Measurements from ENCODE around the gene TAL2.

TAL2 gene

DNA sequence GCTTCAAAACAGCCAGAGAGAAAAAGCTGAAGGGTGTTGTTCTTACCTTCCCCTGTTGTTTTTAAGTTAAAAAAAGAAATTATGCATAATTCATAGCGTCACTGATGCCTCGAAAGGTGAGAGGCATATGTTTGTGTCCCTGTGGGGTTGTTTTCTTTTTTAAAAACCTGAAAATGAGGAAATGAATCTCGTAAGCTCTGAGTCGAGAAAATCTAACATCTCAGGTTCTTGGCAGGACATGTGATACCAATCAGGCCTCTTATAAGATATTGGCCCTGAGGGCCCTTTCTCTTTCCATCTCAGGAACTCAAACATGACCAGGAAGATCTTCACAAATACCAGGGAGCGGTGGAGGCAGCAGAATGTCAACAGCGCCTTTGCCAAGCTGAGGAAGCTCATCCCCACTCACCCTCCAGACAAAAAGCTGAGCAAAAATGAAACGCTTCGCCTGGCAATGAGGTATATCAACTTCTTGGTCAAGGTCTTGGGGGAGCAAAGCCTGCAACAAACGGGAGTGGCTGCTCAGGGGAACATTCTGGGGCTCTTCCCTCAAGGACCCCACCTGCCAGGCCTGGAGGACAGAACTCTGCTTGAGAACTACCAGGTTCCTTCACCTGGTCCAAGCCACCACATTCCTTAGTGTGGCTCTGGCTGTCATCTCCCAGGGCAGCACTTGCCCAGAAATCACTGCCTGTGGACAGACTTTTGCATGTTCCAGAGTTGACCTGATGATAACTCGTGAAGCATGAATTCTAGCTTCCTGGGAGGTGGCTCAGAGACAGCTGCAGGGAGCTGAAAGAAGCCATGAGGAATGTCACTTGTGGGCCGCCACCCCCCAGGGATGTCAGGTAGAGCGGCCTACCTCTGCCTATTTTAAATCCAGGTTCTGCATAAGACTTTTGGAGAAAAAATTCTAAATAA lies at the start of gene TAL2:
TAL2 (plus strand) TSS at position 274 of the 921 bp plus-strand sequence; CDS start at position 314, 40 bp downstream.
- no peak for DNase-seq (ENCODE audit: low spot score)

DNA sequence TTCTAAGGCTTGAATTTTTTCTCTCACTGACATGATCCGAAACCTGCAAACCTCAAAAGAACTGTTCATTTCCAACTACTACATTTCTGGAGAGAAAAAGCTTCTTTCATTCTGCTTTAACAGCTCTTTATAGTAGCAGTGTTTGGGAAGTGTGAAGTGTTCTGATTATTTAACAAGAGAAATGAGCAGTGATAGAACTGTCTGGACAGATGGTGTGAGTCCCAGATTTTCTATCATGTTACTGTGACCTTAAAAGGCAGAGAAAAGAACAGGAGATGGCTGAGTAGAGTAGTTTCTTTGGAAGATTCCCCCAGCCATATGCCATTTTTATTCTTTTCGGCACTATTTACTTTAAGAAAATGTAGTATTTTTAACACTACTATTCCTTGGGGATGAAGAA lies 41.3 kb upstream of the TAL2 start:
- no peak for DNase-seq (ENCODE audit: low spot score)

DNA sequence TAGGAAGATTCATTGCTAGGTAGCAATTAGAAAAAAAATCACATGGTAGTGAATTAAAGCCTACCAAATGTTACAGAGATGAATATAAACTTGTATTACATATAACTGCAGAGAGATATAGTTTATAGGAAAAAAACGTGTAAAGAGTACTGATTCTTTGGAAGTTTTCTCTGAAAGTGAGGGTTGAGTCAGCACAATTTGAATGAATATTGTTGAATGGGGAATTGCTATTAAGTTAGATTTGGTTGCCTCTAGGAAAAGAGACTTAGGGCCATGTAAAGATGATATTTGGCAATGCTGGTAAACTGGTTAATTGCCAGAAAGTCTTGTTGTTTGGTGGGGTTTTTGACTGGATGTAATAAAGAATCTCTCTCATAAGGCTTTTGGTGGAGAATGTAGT lies 37.2 kb upstream of the TAL2 start:
- no peak for DNase-seq (ENCODE audit: low spot score)

DNA sequence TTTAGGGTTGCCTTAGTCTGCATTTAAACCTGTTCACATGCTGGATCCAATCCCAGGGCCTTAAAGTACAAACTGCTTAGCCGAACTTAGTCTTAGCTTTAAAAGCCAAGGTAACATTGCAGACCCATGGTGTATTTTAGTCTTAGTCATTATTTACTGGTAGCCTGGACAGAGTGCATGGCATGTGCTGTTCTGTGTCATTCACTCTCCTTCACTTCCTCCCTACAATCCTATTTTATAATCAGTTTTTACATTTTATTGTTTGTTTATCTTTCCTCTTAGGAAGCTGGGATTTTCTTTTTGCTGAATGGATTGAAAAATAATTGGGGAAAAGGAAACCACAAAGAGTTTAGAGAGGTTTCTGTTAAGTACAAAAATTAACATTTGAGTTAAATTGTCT lies 29.4 kb upstream of the TAL2 start:
- DNase-seq (ENCODE audit: low spot score) = no peak

DNA sequence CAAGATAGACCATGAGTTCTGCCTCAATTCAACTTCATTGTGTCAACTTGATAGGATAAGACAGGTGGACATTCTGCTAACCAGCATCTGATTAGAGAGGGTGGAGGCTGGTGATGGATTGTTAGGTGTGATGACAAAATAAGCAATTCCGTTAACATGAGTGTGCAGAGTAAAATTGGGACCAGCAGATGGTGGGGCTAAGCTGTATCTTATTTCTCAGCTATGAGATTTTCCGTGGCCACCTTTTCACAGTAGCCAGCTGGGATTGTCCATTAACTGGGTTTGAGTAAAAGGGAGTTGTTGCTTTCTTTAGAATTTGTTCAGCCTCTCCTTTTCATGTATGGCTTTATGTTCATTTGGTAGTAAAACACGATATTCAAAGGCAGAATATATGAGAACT lies 28.8 kb upstream of the TAL2 start:
- no peak for DNase-seq (ENCODE audit: low spot score)

DNA sequence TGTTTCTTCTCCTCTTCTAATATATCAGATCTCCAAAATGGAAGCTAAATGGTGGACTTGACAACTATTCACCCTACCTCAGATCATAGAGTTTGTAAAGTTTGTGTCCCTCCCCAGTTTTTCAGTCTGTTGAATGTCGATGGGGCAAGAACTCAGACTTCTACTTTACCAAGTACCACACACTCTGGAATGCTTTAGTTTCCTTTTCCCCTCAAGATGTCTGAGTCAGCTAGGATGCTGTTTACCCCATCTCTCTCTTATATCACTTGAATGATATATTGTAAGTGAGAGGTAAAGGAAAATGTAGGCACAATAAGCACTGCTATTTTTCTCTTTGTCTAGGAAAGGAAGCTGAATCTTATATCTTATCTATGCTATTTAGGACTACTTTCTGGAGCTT lies 25.9 kb upstream of the TAL2 start:
- DNase-seq (ENCODE audit: low spot score) = no peak

DNA sequence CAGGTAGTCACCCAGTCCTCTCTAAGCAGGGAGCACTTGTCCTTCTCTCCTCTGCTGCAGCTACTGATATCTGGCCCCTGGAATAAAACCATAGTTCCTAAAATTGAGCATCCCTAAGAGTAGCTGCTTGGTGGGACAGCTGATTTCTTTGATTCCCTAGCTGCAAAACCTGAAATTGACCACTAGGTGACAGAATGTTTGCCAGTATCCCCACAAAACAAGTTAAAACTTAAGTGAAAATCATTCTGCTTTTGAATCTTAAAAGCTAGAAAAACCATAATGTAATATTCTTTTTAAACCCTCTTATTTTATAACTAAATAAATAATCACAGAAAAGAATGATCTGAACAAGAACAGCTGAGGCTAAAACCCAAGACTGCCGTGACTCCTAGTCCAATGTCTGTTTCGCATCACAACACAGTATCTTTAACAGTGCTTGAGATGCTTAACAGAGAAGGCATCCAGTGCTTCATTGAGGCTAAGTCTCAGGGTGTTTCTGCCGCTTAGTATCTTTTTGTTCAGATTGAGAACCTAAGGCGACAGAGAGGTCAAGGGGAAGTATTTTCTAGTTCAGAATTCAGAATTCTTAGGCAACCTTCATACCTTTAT lies 24.4 kb upstream of the TAL2 start:
- DNase-seq (ENCODE audit: low spot score) = no peak

DNA sequence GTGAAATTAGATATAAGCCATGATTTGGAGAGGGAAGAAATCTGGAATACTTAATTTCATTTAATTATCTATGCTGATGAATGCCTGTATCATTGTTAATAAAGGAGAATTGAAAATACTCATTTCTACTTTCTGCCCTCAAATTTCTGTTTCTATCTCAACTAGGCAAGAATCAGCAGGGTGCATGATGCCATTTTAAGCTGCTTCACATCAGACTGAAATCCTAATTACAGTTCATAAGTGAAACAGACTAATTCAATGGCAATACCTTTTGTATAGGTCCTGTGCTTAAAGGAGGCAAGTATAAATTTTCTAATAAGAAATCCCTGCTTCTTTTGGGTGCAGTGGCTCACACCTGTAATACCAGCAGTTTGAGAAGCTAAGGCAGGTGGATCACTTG lies 22.3 kb upstream of the TAL2 start:
- no peak for DNase-seq (ENCODE audit: low spot score)

DNA sequence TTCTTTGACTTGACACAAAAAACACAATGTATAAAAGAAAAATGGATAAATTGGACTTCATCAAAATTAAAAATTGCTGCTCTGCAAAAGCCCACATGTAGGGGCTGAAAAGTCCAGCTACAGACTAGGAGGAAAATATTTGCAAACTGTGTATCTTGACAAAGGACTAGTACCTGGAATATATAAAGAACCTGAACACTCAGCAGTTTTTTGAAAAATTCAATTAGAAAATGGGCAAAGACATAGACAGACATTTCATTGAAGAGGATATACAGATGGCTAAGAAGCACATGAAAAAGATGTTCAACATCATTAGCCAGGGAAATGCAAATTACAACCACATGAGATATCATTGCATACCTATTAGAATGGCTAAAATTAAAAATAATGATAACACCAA lies 18.5 kb upstream of the TAL2 start:
- no peak for DNase-seq (ENCODE audit: low spot score)

DNA sequence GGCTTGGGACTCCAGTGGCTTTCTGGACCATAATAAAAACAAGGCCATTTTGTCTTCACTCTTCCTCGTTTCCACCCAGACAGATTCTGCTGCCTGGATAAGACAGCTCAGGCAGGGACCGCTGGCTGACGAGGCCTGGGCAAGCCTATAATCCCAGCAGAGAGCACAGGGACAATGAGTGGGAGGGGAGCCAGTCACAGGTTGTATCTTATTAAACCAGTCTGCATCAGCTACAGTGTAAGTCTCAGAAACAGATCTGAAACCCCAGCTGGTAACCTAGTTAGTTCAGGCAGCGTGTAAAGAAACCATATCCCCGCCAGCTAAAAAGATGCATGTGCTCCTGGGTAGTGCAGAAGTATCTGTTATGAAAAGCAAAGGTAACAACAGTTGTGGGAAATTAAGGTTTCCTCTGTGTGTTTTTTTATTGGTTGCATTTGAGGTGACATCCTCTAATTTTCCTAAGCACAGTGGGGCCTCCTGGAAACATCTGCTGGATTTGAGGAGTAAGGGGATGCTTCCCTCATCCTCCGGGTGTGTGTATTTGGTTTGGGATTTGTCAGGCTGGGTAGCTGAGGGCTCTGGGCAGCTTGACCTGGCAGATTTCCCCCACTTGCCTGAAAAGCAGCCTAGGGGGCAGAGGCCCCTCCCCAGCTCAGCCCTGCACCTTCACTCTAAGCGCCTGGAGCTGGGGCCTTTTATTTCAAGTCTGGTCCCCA lies 15.2 kb upstream of the TAL2 start:
- no peak for DNase-seq (ENCODE audit: low spot score)

DNA sequence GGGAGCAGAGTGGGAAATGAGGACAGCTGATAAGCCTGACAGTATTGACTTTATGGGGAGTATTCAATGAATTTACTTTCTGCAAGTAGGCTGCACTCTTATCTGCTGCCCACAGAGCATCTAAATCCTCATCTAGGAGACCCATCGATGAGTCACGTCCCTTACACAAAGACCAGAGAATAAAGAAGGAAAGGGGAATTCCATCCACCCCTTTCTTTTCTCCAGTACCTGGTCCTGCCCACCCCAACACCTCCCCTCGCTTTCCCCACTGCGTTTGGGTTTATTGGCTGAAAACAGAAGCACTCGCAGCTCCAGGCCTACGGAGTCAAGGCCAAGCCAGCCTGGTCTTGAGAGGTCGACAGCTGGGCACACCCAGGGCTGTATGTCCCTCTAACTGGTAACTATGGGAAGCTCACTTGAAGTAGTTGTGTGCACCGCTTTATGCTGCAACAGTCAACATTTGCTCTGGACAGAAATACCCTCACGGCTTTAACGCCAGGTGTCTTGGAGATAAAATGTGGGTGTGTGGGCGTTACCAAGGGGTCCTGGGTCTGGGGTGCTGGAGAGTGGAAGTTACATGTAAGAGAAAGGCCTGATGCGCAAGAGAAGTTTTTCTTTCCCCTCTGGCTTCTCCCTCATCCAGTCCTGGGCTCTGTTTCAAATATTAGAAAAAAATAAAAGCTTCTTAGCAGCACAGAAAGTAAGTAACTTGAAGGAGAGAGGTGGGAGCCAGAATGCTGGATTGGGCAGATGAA lies 14.5 kb upstream of the TAL2 start:
- no peak for DNase-seq (ENCODE audit: low spot score)

DNA sequence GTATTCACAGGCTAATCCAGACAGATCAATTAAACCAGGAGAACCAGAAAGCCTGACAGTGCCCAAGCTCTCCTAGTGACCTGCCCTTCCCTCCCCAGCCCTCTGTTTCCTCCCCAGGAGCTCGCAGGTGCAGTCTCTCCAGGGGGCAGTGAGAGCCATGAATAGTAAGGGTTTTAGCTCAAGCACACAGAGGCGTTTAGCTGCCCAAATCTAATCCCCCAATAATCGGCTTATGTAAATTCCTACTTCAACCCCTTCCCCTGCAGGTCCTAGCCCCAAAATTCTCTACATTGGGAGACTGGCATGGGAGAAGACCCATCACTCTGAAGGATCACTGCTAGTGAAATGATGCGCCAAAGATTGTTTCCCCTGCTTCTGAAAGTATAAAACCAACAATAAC lies 10.5 kb upstream of the TAL2 start:
- no peak for DNase-seq (ENCODE audit: low spot score)

DNA sequence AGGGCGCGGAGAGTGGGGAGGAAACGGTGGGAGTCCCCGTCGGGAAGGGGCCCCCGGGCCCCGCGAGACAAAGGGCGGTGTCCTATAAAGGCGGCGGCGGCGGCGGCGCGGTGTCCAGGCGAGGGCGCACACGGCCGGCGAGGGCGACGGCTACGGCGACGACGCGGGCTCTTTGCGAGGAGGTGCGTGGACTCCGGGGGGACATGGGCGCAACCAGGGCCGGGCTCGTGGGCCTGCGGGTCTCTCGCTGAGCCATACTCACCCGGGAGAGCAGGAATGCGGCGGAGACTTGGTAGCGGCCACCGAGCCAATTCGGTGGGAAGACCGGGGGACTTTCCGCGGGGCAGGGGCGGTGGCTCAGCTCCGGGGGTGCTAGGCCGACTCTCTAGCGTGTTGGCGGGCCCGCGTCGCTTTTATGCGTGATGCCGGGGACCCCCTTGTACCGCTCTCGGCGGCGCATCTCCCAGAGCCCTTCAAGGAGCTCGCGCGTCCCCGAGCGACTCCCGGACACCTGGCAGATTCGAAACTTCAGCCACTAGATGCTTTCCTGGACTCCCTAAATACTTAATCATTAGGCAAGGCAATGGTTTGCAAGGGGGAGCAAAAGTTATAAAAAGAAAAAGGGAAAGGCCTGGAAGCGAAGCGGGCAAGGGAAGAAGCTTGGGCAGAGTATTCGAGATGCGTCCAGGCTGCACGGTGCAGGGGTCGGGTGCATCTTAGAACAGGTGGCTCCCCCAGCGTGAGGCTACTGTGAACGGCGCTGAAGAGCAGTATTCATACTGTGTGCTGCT lies 5.9 kb upstream of the TAL2 start:
- no peak for DNase-seq (ENCODE audit: low spot score)

DNA sequence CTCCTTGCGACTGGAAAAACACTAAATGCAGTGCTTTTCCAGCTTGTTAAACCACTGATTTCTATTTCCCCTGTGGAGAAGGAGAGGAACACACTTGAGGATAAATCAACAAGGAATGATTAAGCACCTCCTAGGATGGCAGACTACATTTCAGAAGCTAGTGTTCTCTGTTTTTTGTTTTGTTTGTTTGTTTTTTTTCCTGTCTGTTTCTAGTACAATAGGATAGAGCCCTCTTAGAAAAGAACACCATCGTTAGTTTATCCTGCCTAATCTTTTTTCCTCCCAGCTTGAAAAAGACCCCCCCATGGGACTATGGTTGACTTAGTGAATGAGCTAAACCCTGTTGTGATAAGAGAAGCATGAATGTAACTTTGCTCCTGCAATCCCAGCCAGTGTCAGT lies 3.9 kb upstream of the TAL2 start:
- no peak for DNase-seq (ENCODE audit: low spot score)

DNA sequence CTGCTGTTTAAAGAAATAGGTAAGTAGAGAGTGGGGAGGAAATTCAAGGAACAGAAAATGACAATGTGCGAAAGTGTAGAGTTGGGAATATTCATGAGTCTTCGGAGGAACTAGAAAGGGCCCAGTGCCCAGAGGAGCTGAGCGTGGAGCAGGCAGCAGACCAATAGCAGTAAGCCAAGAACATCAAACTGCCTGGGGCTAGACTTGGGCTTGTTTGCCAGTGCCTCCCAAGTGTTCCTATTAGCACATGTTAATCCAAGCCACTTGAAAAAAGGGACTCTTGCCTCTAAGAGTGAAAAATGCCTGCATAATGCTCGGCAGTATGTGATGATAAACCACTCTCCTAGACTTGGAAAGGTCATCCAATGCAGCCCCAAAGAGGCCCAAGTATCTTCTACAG lies 1.2 kb upstream of the TAL2 start:
- DNase-seq (ENCODE audit: low spot score) = no peak

DNA sequence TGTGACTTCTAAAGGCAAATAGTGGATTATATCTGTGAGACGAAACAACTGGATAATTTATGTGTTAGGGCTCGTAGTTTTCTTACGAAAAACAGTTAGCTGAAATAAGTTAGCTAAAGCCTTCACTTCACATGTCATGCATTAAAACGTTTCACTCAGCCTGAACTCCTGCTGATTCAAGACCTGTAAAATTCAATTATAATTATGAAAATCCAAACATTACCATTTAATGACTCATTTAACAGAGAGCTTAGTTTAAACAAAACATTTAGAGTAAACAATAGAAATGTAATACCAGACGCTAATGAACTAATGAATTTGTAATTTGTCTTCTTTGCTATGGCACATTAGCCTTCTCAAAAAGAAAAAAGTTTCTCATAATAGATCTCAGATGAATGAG lies 1.7 kb downstream of the TAL2 start:
- no peak for DNase-seq (ENCODE audit: low spot score)

DNA sequence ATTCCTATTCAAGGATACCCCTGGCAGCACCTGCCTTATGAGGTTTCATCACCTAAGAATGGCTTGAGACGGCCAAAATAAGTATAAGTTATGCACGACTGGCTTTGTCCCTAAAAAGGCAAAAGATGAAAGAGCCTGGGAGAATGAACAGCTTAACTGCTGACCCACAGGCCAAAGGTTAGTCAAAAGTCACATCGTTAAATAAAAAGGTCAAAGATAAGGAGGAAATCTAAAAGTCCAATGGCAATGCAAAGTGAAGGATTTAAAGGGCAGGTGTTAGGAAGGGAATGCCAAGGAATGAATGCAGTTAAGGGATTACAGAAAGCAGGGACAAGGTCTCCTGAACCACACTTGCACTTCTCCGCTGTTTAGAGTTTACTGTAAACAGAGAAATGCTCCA lies 5.6 kb downstream of the TAL2 start:
- no peak for DNase-seq (ENCODE audit: low spot score)

DNA sequence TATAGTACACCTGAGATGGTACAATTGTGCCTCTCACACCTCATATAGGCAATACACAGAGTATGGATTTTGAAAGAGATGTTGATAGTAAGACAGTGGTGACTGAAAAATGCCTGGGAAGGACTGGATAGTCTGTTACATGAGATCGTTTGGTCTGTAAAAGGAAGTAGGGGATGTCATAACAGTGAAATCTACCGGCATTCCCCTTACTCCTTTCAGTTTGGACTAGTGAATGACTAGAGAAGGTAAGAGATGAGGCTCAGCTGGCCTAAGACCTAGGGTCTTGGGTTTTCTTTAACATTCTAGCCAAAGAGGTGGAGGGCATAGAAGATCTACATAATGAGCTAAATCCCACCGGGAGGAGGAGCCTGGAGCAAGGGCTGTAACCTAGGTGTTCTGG lies 8.1 kb downstream of the TAL2 start:
- DNase-seq (ENCODE audit: low spot score) = no peak

DNA sequence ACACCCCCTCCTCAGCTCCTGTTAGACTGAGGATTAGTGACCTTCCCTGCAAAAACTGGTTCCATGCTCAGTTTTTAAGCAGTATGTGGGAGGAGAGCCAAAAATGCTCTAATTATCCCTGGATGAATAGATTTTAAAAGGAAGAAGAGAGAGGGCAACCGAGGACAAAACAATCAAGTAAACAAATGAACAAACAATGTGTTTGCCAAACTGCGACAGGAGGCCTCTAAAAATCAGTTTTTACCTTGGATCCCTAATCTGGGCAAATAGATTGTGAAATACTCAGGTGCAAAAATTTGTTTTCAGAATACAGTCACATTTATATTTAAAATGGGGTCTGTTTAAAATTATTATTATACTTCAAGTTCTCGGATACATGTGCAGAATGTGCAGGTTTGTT lies 8.5 kb downstream of the TAL2 start:
- no peak for DNase-seq (ENCODE audit: low spot score)

DNA sequence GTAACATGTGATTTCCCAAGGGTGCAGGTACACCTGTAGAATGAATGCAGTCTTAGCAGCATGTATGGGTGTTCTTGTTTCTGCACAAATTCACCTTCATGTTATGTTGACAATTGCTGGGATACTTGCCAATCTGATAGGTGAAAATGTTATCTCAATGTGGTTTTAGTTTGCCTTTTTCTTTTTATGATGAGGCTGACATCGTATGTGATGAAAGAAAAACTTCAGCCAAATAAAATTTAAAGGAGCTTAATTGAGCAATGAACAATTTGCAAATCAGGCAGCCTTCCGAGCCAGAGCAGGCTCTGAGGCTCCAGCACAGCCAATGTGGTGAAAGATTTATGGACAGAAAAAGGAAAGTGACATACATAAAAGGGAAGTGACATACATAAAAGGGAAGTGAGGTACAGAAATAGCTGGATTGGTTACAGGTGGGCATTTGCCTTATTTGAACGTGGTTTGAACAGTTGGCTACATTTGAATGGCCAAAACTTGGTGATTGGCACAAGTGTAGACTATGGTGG lies 10.5 kb downstream of the TAL2 start:
- DNase-seq (ENCODE audit: low spot score) = no peak

DNA sequence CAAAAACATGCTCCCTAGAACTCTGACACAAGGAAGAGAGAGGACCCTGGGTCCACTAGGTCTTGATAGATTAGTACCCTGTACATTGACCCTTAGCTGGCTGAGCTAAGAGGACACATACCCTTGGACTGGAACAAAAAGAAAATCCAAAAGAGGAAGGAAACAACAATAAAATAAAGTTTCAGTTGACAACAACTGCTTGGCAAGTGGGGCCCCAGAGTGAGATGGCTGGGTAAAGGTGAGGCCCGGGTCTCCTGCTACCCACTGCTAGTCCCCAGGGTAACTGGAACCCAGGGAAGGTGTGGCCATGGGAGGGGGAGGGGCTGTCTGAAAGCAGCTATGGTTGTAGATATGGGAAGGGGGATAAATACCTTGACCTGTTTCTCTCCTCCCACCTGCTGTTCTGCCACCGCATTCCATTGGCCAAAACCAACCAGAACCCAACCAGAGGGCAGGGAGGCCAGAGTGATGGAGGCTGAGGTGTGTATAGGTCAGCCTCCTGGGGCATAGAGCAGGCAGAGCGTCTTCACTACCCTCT lies 11.7 kb downstream of the TAL2 start:
- DNase-seq (ENCODE audit: low spot score) = no peak

Data from CD4-positive, alpha-beta T cell treated with Interleukin-2 at 100 ng/mL for 4 hours (primary cell).